Upper lobe of left lung (tissue), 4 donors: ENCODE data around the gene TVP23A.

Experiments used
- EP300 ChIP-seq, 4 donors: sonication (generic); formaldehyde crosslinking; IDR thresholded peaks; one replicate each; pipeline ENCODE4 v1.5.1; 2017; ENCODE audit warnings: antibody characterized with exemption in 4 of 4, control low read depth in 2 of 4
- POLR2A ChIP-seq, 4 donors: fragments of 450-650 bp; IDR thresholded peaks; one replicate each; pipeline ENCODE4 v1.5.1; 2016 to 2017; ENCODE audit warnings: antibody characterized with exemption in 4 of 4, mild to moderate bottlenecking in 2 of 4
- POLR2AphosphoS5 ChIP-seq, 2 donors: sonication (generic); formaldehyde crosslinking; IDR thresholded peaks; one replicate each; pipeline ENCODE4 v1.5.1; 2017; ENCODE audit warnings: antibody characterized with exemption in 2 of 2
- TF ChIP-seq, protein P1 (sequence below), 6 experiments: fragments of 450-650 bp in 4 of 6; fragments of 200-600 bp in 2 of 6; sonication (generic) in 2 of 6; IDR thresholded peaks; one replicate each; pipeline ENCODE4 v1.5.1; 2016 to 2019; ENCODE audit warnings: antibody characterized with exemption in 6 of 6

DNA sequence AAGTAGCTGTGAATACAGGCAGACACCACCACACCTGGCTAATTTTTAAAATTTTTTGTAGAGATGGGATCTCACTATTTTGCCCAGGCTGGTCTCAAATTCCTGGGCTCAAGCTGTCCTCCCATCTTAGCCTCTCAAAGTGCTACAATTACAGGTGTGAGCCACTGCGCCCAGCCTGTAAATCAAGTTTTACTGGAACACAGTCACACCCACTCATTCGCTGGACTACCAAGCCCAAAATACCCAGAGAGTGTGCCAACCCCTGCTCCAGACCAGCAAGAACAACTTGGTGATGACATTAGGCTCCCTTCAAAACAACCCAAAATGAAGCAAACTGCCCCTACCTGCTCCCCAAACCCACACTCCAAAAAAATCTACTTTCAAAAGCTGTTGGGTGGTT is 36.0 kb downstream of the TVP23A start:
- no peak for TF ChIP-seq POLR2A (IDR thresholded peaks at IDR 0.05)
- TF ChIP-seq EP300 (IDR thresholded peaks at IDR 0.05), result no peak
- TF ChIP-seq, protein P1, sequence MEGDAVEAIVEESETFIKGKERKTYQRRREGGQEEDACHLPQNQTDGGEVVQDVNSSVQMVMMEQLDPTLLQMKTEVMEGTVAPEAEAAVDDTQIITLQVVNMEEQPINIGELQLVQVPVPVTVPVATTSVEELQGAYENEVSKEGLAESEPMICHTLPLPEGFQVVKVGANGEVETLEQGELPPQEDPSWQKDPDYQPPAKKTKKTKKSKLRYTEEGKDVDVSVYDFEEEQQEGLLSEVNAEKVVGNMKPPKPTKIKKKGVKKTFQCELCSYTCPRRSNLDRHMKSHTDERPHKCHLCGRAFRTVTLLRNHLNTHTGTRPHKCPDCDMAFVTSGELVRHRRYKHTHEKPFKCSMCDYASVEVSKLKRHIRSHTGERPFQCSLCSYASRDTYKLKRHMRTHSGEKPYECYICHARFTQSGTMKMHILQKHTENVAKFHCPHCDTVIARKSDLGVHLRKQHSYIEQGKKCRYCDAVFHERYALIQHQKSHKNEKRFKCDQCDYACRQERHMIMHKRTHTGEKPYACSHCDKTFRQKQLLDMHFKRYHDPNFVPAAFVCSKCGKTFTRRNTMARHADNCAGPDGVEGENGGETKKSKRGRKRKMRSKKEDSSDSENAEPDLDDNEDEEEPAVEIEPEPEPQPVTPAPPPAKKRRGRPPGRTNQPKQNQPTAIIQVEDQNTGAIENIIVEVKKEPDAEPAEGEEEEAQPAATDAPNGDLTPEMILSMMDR (IDR thresholded peaks at IDR 0.05), result no peak
- no peak for TF ChIP-seq POLR2AphosphoS5 (IDR thresholded peaks at IDR 0.05)
